Brain pericyte (primary cell): ENCODE results near the gene TMEM39A.

ENCODE experiments used
- DNase-seq: peaks from one replicate; pipeline ENCODE4 v3.0.0-alpha.2; 2012; ENCODE audit warnings: low read depth, low spot score

Gene TMEM39A

DNA sequence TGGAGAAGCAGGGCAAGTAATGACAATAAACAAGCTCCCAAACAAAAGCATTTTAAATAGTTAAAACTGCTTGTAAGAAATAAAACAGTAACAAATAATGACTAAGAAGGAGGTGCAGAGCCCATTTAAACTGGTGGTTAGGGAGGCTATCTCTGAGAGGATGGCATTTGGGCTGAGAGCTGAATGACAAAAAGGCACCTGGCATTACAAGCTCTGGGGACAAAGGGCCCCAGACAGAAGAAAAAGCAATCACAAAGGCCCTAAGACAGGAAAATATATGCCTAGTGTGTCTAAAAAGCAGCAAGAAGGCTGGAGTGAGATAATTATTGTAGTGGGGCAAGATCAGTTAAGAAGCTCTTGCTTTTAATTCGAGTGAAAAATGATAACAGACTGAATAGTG, 9.6 kb downstream of the TMEM39A start:
- DNase-seq: no peak

DNA sequence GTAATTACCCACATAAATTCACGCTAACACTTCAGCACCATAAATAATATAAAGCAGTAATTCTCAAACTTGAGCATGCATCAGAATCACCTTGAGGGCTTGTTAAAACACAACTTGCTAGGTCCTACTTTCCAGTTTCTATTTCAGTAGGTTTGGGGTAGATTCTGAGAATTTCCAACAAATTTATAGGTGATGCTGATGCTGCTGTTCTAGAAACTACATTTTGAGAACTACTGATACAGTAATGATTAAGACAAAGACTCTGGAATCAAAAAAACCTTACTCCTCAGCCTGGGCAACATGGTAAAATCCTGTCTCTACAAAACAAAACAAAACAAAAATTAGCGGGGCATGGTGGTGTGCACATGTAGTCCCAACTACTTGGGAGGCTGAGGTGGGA, 18.8 kb downstream of the TMEM39A start:
- no peak for DNase-seq

DNA sequence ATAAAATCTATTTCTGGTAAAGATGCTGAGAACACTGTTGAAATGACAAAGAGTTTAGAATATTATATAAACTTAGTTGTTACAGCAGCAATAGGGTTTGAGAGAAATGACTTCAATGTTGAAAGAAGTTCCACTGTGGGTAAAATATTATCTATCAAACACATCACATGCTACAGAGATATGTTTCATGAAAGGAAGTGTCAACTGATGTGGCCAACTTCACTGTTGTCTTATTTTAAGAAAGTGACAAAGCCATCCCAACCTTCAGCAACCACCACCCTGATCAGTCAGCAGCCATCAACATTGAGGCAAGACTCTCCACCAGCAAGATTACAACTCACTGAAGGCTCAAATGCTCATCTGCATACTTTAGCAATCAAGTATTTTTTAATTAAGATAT, 20.2 kb downstream of the TMEM39A start:
- no peak for DNase-seq

GRCh38 chr3:119437691-119438258, 25.6 kb downstream of the TMEM39A start:
- no peak for DNase-seq

DNA sequence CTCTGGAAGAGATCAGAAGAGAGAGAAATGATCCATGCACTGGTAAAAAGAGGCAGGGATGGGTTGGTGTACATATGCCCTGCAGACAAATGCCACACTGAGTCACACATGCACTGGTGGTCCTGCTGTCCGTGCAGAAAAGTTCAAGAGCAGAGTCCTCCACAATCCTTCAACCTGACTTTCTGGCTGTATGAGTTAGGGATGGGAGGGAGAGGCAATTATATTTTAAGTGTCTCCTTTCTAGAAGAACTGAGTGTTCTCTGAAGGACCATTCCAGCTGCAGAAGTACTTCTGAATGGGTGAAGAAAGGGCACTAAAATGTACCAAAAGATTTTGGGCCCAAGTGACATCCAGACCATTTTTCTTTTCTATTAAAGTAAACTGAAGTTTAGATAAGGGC, 26.4 kb downstream of the TMEM39A start:
- DNase-seq: no peak

GRCh38 chr3:119434703-119435102, 28.7 kb downstream of the TMEM39A start:
- DNase-seq: no peak

GRCh38 chr3:119433613-119434325, 29.6 kb downstream of the TMEM39A start:
- no peak for DNase-seq

DNA sequence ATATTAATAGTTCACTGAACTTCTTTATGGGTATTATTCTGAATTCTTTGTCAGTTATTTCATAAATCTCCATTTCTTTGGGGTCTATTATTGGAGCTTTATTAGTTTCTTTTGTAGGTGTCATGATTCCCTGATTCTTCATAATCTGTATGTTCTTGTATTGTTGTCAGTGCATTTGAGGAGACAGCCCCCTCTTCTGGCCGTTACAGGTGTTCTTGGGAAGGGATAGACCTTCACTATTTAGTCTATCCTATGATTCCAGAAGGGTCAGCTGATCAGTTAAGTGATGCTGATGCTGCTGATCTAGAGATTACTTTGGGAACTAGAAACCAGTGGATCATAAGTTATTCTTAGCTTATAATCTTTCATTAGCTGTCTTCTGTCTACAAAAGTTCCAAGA, 34.9 kb downstream of the TMEM39A start:
- no peak for DNase-seq

- no peak for DNase-seq
Measured at GRCh38 chr3:119427669-119428068, 35.7 kb downstream of the TMEM39A start.

DNA sequence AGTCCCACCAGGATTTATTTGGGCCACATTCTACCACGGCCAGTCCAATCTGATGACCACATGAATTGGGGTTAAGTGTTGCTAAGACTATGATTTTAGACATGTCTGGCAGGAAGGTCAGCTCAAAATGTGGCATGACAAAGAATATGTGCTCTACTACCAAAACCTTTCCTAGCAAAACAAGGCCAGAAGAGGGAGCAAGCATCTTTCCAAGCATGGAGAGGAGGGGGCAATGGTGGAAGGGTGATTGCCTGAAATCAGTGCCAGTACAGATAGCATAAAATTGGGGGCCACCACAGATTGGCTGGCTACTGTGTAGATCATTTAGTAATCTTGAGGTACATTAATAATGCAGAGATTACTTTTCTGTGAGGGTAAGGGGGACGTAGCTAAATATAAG, 43.2 kb downstream of the TMEM39A start:
- DNase-seq: no peak

GRCh38 chr3:119418641-119419040, 44.8 kb downstream of the TMEM39A start:
- no peak for DNase-seq

DNA sequence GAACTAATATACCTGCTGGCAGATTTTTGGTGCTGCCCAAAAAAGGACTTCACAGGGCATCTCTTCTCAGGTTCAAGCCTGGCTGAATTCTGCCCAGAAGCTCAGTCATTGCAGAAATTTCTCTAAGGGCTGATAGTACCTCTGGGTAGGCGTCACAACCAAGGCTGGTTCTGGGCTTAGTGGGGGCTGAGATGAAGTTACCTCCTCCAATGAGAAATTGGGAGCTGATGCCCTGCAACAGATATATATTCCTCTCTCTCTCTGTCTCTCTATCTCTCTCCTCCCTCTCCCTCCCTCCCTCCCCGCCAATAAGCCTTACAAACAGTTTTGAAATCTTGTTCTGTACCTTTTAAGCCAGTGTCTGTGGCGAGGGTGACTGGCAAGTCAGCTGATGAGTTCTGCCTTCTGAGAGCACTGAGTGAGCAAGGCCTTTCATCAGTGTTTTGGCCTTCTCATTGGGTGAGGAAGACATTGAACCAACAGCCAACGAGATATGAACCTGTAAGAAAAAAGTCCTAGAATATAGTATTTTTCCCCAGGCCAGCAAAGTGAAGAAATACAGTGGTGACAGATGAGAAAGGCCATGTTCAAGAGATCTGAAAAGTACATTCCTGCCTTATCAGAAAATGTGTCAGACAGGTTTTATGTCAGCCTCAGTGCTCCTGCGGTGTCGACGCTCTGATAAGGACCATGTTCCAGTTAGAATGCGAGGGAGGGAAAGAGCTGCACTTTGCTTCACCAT, 45.5 kb downstream of the TMEM39A start:
- no peak for DNase-seq

DNA sequence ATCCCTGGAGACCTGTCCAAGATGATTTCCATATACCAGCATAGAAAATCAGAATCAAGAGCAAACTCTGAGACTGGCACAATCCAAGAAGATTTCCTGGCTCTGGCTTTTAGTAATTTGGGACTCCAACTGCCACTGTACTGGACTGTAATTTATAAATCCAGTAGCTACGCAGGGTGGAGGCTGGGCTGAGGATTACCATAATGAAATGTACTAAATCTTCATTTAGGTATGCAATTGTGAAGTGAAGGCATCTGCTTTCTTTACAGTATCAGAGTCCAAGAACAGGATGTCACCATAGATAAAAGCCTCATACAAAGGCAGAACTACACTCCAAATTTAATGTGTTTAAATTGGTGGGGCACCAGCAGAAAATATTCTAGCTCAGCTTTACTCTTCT, 46.5 kb downstream of the TMEM39A start:
- DNase-seq: no peak

GRCh38 chr3:119413603-119414280, 49.7 kb downstream of the TMEM39A start:
- DNase-seq: no peak

DNA sequence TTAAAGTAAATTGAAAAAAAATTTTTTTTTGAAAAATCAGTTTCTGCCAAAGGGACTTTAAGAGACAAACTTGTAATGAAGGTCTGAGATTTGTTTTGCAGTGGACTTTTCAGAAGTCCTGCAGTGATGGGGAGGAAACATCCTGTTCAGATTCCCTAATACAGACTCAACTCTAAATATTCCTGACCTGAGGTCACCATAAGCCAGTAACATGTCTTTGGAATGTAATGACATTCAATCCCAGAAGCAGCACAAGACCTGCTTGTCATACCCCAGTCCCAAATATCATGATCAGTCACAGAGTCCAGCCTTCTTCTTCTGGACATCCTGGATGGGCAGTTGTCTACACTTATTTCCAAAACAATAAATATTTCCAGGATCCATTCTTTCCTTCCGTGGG, 53.6 kb downstream of the TMEM39A start:
- DNase-seq: no peak

DNA sequence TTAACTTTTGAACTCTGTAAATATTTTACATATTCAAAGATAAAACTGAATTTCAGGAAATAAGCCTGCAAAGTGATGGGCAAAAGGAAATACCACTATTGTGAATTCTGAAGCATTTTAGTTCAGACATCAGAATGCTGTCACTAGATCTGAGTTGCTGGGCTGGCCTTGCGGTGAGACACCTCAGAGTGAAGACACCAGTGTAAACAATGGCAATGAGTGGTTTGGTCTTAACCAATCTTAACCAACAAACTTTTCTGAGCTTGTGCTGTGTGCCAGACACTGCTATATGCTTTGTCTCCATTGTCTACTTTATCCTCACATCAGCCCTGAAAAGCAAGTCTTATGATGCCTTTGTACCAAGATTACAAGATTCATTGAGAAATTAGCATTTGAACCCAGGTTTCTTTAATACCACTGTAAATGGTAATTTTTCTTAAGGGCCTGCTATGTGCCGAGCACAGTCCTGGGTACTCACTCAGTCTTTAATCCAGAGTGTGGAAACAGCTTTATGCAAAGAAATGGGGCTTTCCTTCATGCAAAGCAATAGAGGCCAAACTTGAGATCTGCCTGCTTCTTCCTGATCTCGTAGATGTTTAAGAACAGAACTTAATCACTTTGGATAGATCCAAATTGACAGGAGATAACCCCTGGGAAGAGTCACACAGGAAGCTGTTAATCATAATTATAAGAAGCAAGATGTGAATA, 55.0 kb downstream of the TMEM39A start:
- DNase-seq: no peak

- no peak for DNase-seq
Measured at GRCh38 chr3:119405315-119405714, 58.1 kb downstream of the TMEM39A start.

- peak; percentile 8 for DNase-seq
Measured at GRCh38 chr3:119403201-119403600, 60.2 kb downstream of the TMEM39A start.

- DNase-seq: no peak
Measured at GRCh38 chr3:119402791-119403190, 60.6 kb downstream of the TMEM39A start.

GRCh38 chr3:119401503-119402440, 61.6 kb downstream of the TMEM39A start:
- no peak for DNase-seq

GRCh38 chr3:119401069-119401468, 62.3 kb downstream of the TMEM39A start:
- DNase-seq: no peak
